T-helper 1 cell treated with Interleukin-12 subunit alpha and Interleukin-12 subunit beta and Interleukin-4 antibody, amounts not matched to agents 30 ng/mL and 1 ng/mL, for 36 hours (primary cell): ENCODE measurements around the gene IGSF21. TPM values are rescaled to one million over a fixed set of nuclear protein-coding genes. Genes with fewer than 3 reads are reported as not detected.

Experiments used
- intact Hi-C: fragments of 100-400 bp; cut with micrococcal nuclease; formaldehyde crosslinking; loops from one replicate; pipeline ENCODE4 v1.15.1; 2024
- total RNA-seq: library from RNA; stranded (reverse); gene quantifications from 2 replicates; pipeline ENCODE4 v1.2.3, GENCODE V29; 2022

IGSF21 gene
- total RNA-seq, 1 donor from 2014 or later = not detected

- intact Hi-C loops = no loop called here
These were observed 68.2 kb downstream of the IGSF21 start for GRCh38 chr1:18175530-18176377.

GRCh38 chr1:18176619-18177018, 69.0 kb downstream of the IGSF21 start:
- intact Hi-C loops = no loop called here

DNA sequence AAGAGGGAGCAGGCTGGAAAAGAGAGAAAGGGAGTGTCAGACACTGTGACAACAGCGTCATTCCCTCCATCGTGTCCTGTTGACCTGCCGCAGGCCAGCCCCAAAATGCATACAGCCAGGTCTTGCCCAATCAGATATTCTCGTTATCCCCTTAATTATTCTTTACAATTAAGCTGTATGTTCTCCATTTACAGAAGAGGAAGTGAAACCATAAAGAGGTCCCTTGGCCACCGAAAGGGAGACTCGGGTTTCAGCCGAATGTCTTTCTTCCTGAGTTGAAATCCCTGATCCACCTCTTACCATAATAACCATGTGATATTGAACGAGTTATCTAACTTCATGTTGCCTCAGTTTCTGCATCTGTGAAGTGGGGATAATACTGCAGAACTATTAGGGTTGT, 70.5 kb downstream of the IGSF21 start:
- intact Hi-C loops = no loop called here

- intact Hi-C loops = no loop called here
These were observed 71.4 kb downstream of the IGSF21 start for GRCh38 chr1:18179009-18179408.

- intact Hi-C loops = no loop called here
These were observed 75.0 kb downstream of the IGSF21 start for GRCh38 chr1:18182398-18183160.

DNA sequence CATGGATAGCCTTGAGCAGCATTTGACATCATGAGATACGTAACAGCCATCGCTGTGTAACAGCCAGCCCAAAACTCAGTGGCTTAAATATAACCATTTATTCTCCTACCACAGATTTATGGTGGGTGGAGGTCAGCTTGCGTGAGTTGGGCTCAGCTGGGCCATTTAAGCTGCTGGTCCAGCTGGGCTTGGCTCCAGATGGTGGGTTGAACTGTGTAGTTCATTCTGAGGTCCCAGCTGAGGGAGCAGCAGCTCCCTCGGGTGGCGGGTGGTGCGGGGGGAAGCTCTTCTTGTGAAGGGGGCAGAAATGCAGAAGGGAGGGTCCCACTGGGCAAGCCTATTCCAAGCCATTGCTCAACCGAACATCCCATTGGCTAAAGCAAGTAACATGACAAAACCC, 75.9 kb downstream of the IGSF21 start:
- intact Hi-C loops = no loop called here

GRCh38 chr1:18187054-18187453, 79.5 kb downstream of the IGSF21 start:
- intact Hi-C loops = no loop called here

DNA sequence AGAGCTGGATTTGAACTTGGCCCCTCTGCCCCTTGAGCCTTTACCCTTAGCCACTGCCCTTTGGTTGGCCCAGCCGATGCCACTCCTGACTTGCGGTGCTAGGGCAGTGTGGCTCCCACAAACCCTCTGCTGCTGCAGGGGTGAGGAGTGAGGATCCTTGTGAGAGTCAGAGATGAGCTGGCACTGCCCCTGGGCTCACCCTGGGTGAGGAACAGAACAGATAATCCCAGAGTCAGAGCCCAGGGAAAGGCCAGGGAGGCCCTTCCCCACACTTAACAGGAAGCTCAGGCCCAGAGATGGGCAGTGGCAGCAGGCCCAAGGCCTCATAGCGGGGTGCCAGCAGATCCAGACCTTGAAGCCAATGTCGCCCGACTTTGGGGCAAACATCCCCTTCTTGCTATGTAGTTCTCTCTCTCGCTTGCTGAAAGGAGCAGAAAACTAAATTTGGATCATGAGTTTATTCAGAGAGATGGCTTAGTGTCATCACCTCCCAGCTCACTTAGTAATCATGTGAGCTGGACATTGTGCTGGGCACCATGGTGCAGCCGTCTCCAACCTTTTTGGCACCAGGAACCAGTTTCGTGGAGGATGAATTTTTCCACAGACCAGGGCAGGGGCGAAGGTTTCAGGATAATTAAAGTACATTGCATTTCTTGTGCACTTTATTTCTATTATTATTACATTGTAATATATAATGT, 81.4 kb downstream of the IGSF21 start:
- intact Hi-C loops = no loop called here

GRCh38 chr1:18190598-18190997, 83.0 kb downstream of the IGSF21 start:
- intact Hi-C loops = no loop called here

DNA sequence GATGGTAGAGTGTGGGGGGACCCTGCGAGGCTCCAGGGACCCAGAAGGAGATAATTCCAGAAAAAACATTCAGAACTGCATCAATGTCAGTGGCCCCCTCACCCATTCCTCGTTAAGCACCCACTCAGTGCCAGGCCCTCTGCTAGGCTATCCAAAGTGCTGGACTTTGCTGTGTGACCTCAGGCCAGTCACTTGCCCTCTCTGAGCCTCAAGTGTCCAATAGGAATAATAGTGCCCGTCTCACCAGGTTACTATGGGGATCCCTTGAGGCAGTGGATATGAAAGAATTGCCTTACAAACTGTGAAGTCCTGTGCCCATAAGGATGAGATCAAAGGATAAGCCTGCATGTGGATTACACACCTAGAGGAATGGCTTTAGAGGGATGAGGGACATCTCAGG, 83.4 kb downstream of the IGSF21 start:
- intact Hi-C loops = no loop called here

DNA sequence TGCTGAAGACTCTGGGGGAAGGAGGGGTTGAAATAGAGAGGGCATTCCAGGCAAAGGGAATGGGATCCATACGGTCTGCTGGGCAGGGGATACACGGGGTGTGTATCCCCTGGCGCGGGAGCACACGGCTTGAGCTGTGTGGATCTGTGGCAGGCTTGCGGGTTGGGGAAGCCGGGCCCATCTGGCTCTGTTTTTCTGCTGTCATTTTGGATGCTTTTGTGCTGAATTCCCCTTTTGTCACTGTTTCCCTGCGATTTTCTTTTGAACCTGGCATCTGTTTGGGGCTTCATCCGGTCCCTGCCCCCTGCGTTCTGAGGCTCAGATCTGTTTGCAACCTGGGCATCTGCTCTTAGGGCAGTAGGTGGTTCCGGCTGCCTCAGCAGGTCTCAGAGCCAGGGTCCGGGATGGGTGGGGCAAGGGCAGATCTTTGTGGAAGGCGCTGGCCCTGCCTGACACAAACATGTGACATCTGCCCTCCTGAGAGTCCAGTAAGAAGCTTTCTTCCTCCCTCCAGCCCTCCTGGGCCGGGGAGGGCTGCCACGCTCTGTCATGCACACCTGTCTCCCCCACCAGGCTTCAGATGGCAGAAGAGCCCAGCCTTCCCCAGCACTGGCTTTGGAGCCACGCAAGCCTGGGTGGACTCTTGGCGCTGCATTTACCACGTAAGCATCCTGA, 84.0 kb downstream of the IGSF21 start:
- intact Hi-C loops = no loop called here

- intact Hi-C loops = no loop called here
These were observed 84.6 kb downstream of the IGSF21 start for GRCh38 chr1:18192182-18192581.

- intact Hi-C loops = no loop called here
These were observed 85.4 kb downstream of the IGSF21 start for GRCh38 chr1:18192974-18193373.

GRCh38 chr1:18197299-18197698, 89.7 kb downstream of the IGSF21 start:
- intact Hi-C loops = no loop called here

GRCh38 chr1:18198260-18198659, 90.7 kb downstream of the IGSF21 start:
- intact Hi-C loops = no loop called here

GRCh38 chr1:18199462-18199861, 91.9 kb downstream of the IGSF21 start:
- intact Hi-C loops = no loop called here

GRCh38 chr1:18200136-18200717, 92.6 kb downstream of the IGSF21 start:
- intact Hi-C loops = no loop called here

DNA sequence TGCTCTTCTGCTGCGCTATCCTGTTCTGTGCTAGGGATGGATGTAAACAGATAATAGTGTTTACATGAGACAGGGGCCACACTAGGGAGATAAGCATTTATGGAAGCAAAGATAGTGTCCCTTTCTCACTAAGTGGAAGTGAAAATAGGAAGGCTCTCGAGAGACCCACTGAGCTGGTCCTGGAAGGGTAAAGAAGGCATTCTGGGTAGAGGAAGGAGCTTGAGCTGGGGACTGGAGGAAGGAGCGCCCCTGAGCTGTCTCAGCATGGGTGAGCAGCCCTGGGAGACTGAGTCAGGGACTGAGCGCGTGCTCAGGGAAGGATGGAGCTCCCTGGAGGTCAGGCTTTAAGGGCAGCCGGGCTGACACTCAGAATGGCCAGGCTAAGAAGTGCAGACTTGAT, 93.3 kb downstream of the IGSF21 start:
- intact Hi-C loops = no loop called here

GRCh38 chr1:18201997-18202719, 94.6 kb downstream of the IGSF21 start:
- intact Hi-C loops = no loop called here

- intact Hi-C loops = no loop called here
These were observed 96.0 kb downstream of the IGSF21 start for GRCh38 chr1:18203645-18204044.
